Hepatocyte (in vitro differentiated cells): ENCODE measurements around the gene FLRT1.

ENCODE experiments used
- EZH2 ChIP-seq: fragments of 200-600 bp; sonication (generic); IDR thresholded peaks from 2 replicates; pipeline ENCODE4 v1.6.1; 2016; ENCODE audit warnings: antibody characterized with exemption, mild to moderate bottlenecking, borderline replicate concordance
- EZH2phosphoT487 ChIP-seq: fragments of 200-600 bp; sonication (generic); IDR thresholded peaks from one replicate; pipeline ENCODE4 v1.6.1; 2018; ENCODE audit warnings: antibody characterized with exemption, mild to moderate bottlenecking, low read depth, moderate library complexity; ENCODE audit not compliant: unreplicated experiment, severe bottlenecking
- TF ChIP-seq, protein P1 (sequence below): fragments of 200-600 bp; sonication (generic); IDR thresholded peaks from 2 replicates; pipeline ENCODE4 v1.5.1; 2016; ENCODE audit warnings: antibody characterized with exemption, mild to moderate bottlenecking; ENCODE audit not compliant: poor library complexity

DNA sequence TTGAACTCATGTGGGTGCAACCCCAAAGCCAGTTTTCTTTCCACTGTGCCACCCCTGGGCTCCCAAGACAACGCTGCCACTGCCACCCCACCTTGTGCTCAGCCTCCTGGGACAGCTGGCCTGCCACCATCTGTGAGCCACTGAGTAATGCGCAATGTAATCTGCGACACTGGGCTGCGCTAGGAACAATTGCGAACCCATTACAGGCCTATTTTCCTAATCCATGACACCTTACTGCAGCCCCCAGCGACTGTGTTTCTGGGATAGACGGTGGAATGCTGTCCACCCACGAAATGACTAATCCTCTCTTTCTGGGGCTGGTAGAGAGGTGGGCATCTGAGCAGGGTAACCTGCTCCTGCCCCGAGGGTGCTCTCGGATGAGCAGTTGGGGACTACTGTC lies 22.2 kb downstream of the FLRT1 start:
- TF ChIP-seq EZH2phosphoT487 (no peak), EZH2 (no peak)
- TF ChIP-seq, protein P1, sequence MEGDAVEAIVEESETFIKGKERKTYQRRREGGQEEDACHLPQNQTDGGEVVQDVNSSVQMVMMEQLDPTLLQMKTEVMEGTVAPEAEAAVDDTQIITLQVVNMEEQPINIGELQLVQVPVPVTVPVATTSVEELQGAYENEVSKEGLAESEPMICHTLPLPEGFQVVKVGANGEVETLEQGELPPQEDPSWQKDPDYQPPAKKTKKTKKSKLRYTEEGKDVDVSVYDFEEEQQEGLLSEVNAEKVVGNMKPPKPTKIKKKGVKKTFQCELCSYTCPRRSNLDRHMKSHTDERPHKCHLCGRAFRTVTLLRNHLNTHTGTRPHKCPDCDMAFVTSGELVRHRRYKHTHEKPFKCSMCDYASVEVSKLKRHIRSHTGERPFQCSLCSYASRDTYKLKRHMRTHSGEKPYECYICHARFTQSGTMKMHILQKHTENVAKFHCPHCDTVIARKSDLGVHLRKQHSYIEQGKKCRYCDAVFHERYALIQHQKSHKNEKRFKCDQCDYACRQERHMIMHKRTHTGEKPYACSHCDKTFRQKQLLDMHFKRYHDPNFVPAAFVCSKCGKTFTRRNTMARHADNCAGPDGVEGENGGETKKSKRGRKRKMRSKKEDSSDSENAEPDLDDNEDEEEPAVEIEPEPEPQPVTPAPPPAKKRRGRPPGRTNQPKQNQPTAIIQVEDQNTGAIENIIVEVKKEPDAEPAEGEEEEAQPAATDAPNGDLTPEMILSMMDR: no peak
